ENCODE data around the gene TM7SF2. TPM values are rescaled to one million over a fixed set of nuclear protein-coding genes. Genes with fewer than 3 reads are reported as not detected.

TM7SF2 gene
- total and polyA plus RNA-seq, 2 of the 8 experiments (the other 6 are each of a cell fraction or from before 2014, with no cell fraction given), result 40.1 to 96.0 TPM

DNA sequence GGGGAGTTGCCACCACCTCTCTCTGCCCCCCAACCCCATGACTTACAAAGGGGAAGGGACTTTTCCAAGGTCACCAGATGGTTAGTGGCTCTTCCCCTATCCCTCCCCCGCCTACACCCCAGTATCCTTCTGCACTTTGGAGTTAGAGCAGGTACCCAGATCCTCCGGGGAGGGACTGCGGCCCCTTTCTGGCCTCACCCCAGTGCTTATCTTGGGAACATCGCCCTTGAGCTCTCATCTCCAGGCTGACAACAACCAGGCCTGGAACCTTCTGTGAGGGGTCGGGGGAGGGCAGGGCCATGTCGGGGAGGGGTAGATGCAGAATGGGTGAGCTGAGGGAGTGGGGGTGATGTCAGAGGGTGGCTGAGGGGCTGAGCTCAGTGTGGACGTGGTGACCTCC, 45.8 kb upstream of the TM7SF2 start (continued):
- no peak for TF ChIP-seq NANOG (IDR thresholded peaks at IDR 0.05; ENCODE audit: insufficient read depth, low read depth, low read length, poor library complexity, severe bottlenecking)
- TF ChIP-seq TEAD4 (IDR thresholded peaks at IDR 0.05; ENCODE audit: low read depth, low read length), result no peak
- no peak for TF ChIP-seq BCL11A (IDR thresholded peaks at IDR 0.05; ENCODE audit: low read depth in 2 of 2, low read length in 2 of 2)
- TF ChIP-seq TAF7 (optimal IDR thresholded peaks at IDR 0.05; ENCODE audit: borderline replicate concordance, low read depth, low read length), result no peak
- TF ChIP-seq, protein P1, sequence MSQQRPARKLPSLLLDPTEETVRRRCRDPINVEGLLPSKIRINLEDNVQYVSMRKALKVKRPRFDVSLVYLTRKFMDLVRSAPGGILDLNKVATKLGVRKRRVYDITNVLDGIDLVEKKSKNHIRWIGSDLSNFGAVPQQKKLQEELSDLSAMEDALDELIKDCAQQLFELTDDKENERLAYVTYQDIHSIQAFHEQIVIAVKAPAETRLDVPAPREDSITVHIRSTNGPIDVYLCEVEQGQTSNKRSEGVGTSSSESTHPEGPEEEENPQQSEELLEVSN (IDR thresholded peaks at IDR 0.05), result no peak
